ENCODE results near the gene PRKACA.
"Not testable (repeated sequence)": the region's sequence is repeated elsewhere in the genome, so short reads cannot be mapped to it uniquely, and the experiment has no call there.

PRKACA gene

DNA sequence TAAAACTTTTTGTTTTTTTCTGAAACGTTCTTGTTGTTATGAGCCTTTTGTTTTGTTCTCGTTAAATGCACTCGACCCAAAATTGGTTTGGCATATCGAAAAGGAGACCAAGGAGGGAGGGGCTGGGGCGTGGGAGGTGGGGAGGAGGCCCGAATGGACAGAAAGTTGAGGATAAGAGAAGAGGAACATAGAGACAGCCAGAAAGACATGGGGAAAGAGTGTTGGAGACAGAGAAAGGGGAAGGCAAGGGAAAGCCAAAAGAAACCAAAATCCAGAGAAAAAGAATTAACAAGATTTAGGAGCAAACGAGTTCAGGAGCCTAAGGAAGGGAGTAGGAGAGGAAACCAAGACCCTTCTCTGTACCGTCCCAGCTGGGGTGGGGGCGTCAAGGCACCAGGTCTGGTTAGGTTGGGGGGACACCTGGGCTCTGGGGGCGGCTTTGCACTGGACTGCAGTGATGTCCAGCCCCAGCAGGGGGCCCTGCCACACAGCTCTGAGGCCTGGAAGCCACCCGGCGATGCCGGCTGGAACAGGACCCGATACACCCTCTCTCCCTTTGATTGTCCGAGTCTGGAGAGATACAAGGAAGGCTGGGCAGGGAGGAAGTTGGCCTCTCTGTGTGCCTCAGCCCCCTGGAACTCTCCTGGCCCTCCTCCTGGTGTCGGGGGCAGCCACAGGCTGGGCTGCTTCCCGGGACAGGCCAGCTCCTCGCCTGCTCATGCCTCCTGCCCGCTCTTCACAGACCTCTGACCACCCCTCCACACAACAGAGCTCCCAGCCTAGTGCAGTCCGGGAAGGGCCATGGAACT is 30.4 kb upstream of the PRKACA start:
- no peak overlapping the region for H3K4me3 ChIP-seq (ENCODE audit: low read depth, low read length)
- TF ChIP-seq, protein P1, sequence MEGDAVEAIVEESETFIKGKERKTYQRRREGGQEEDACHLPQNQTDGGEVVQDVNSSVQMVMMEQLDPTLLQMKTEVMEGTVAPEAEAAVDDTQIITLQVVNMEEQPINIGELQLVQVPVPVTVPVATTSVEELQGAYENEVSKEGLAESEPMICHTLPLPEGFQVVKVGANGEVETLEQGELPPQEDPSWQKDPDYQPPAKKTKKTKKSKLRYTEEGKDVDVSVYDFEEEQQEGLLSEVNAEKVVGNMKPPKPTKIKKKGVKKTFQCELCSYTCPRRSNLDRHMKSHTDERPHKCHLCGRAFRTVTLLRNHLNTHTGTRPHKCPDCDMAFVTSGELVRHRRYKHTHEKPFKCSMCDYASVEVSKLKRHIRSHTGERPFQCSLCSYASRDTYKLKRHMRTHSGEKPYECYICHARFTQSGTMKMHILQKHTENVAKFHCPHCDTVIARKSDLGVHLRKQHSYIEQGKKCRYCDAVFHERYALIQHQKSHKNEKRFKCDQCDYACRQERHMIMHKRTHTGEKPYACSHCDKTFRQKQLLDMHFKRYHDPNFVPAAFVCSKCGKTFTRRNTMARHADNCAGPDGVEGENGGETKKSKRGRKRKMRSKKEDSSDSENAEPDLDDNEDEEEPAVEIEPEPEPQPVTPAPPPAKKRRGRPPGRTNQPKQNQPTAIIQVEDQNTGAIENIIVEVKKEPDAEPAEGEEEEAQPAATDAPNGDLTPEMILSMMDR (IDR thresholded peaks at IDR 0.05; ENCODE audit: borderline replicate concordance, insufficient read depth, low read depth, low read length): peak; percentile 82

DNA sequence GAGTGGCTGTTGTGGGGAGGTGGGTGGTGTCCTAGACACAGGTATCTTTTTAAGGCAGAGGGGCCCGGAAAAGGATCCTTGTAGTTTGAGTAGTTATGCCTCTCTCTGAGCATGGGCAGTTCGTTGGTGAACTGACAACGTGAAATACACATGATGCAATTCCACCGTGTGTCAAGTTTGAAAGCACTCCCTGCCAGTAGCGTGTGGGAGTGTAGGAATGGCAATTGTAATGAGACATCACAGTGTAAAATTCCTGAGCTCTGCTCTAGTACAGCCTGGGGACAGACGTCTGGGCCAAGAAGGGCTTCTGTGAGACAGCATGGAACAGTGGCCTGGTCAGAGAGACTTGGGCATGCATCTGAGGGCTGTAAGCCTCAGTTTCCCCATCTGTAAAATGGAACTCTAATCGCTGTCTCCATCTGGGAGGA is 29.2 kb upstream of the PRKACA start:
- H3K4me3 ChIP-seq (ENCODE audit: low read depth, low read length): no peak overlapping the region
- TF ChIP-seq, protein P1 (IDR thresholded peaks at IDR 0.05; ENCODE audit: borderline replicate concordance, insufficient read depth, low read depth, low read length): no peak

DNA sequence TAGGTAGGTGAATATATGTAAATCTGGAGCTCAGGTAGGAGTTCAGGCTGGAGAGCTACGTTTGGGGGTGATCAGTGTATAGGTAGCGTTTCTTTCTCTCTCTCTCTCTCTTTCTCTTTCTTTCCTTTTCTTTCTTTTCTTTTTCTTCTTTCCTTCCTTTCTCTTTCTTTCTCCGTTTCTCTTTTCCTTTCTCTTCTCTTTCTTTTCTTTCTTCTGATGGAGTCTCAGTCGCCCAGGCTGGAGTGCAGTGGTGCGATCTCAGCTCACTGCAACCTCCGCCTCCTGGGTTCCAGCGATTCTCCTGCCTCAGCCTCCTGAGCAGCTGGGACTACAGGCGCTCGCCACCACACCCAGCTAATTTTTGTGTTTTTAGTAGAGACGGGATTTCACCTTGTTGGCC is 28.6 kb upstream of the PRKACA start:
- H3K4me3 ChIP-seq (ENCODE audit: low read depth, low read length): not testable (repeated sequence)

DNA sequence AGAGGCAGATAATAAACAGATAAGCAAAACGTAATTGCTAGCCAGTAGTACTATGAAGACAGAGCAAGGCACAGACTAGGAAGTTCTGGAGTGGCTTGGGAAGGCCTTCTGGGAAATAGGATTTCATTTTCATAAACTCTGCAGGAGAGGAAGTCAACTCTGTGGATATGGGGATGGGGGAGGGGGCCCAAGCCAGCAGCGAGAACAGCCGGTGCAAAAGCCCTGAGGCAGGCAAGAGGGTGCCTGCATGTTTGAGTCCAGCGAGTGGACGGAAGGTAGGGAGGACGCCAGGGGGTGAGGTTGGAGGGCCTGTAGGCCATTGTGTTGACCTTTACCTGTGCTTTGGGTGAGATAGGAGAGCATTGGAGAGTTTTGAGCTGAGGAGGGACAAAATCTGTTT is 27.8 kb upstream of the PRKACA start:
- TF ChIP-seq, protein P1 (IDR thresholded peaks at IDR 0.05; ENCODE audit: borderline replicate concordance, insufficient read depth, low read depth, low read length): no peak
- H3K4me3 ChIP-seq (ENCODE audit: low read depth, low read length): no peak overlapping the region

DNA sequence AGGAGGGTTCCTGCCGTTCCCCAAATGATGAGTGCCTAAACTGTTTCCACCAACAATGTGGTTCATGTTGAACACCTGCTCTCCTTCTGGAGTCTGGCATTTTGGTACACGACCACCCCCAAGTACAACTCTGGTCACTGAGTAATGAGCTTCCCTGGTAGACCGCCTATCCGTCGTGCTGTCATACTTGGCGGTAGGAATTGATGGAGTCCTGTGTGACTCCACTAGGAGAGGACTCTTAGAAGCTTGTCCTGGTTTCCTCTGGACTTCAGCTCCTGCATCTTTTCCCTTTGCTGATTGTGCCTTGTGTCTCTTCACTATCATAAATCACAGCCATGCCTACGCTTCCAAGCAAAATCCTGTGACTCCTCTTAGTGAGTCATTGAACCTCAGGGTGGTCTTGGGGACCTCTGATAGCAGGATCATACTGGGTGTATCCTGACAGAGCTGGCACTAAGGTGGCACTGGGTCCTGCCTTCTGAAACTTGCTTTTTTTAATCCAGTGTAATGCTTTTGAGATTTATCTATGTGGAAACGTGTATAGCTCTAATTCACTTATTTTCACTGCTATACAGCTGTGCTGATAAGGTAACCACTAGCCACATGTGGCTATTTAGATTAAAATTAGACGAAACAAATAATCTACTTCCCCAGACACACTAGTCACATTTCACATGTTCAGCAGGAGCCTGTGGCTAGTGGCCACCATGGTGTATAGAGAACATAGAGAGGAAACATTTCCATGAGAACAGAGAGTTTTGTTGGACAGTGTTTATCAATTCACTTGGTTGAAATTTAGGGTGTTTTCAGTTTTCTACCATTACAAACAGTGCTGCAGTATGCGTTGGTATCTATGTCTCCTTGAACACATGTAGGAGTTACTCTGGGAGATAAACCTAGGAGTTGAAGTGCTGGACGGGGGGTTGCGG is 25.0 kb upstream of the PRKACA start:
- TF ChIP-seq, protein P1 (IDR thresholded peaks at IDR 0.05; ENCODE audit: borderline replicate concordance, insufficient read depth, low read depth, low read length): no peak
- H3K4me3 ChIP-seq (ENCODE audit: low read depth, low read length): no peak overlapping the region

DNA sequence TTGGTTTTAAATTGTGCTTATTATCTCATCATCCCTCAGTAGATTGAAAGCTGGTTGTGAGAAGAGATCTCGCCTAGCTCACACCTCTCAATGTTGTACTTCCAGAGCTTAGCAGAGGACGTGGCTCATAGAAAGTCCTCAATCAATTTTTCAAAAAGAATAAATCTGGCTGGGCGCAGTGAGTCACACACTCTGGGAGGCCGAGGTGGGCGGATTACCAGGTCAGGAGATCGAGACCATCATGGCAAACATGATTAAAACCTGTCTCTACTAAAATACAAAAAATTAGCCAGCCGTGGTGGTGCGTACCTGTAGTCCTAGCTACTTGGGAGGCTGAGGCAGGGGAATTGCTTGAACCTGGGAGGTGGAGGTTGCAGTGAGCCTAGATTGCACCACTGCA is 23.5 kb upstream of the PRKACA start:
- TF ChIP-seq, protein P1 (IDR thresholded peaks at IDR 0.05; ENCODE audit: borderline replicate concordance, insufficient read depth, low read depth, low read length): no peak
- no peak overlapping the region for H3K4me3 ChIP-seq (ENCODE audit: low read depth, low read length)

DNA sequence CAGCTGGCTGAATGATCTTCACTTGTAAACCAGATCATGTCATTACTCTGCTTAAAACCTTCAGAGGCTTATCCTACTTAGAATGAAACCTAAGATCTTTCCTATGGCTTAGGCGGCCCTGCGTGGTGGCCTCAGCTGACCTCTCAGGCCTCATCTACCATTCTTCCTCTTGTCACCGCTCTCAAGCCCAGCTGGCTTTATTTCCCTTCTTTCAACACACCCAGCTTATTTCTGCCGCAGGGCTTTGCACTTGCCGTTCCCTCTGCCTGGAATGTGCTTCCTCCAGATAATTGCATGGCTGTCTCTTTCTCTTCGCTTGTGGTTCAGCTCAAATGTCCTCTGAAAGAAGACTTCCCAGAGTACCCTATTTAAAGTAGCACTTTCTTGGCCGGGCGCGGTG is 22.4 kb upstream of the PRKACA start:
- TF ChIP-seq, protein P1 (IDR thresholded peaks at IDR 0.05; ENCODE audit: borderline replicate concordance, insufficient read depth, low read depth, low read length): no peak
- H3K4me3 ChIP-seq (ENCODE audit: low read depth, low read length): no peak overlapping the region
